ENCODE measurements around the gene AURKA.
"Not testable (repeated sequence)": the region's sequence is repeated elsewhere in the genome, so short reads cannot be mapped to it uniquely, and the experiment has no call there.

AURKA gene

GRCh38 chr20:56420940-56421688 lies 29.1 kb upstream of the AURKA start:
- no peak for DNase-seq

GRCh38 chr20:56420028-56420427 lies 28.0 kb upstream of the AURKA start:
- no peak for DNase-seq

GRCh38 chr20:56418385-56418861 lies 26.4 kb upstream of the AURKA start:
- peak; percentile 9 for DNase-seq

GRCh38 chr20:56417911-56418310 lies 25.9 kb upstream of the AURKA start:
- no peak for DNase-seq

- DNase-seq, result no peak
These were observed 25.4 kb upstream of the AURKA start for GRCh38 chr20:56417402-56417801.

- no peak for DNase-seq
These were observed 23.1 kb upstream of the AURKA start for GRCh38 chr20:56414842-56415765.

GRCh38 chr20:56412949-56413348 lies 20.9 kb upstream of the AURKA start:
- DNase-seq, result no peak

GRCh38 chr20:56412473-56412790 lies 20.4 kb upstream of the AURKA start:
- no peak for DNase-seq

GRCh38 chr20:56411759-56412472 lies 19.9 kb upstream of the AURKA start, which contains the start of gene CASS4:
TSS of gene CASS4 (plus strand) at chr20:56412260. CDS start at chr20:56412459, 199 bp downstream.
- DNase-seq, result peak; percentile 88

- DNase-seq, result not testable (repeated sequence)
These were observed 19.3 kb upstream of the AURKA start for GRCh38 chr20:56411287-56411686.

GRCh38 chr20:56409956-56410355 lies 17.9 kb upstream of the AURKA start:
- DNase-seq, result no peak

GRCh38 chr20:56409521-56409920 lies 17.5 kb upstream of the AURKA start:
- no peak for DNase-seq

- DNase-seq, result no peak
These were observed 14.9 kb upstream of the AURKA start for GRCh38 chr20:56406910-56407309.

GRCh38 chr20:56405356-56405755 lies 13.3 kb upstream of the AURKA start:
- not testable (repeated sequence) for DNase-seq

GRCh38 chr20:56403465-56403864 lies 11.4 kb upstream of the AURKA start:
- DNase-seq, result no peak

GRCh38 chr20:56400001-56400640 lies 8.1 kb upstream of the AURKA start:
- DNase-seq, result peak; percentile 55

- no peak for DNase-seq
These were observed 3.2 kb upstream of the AURKA start for GRCh38 chr20:56395166-56395565.

GRCh38 chr20:56393653-56394052 lies 1.6 kb upstream of the AURKA start:
- DNase-seq, result no peak

GRCh38 chr20:56392881-56393482 lies 967 bp upstream of the AURKA start:
- DNase-seq, result no peak

- DNase-seq, result no peak
These were observed 351 bp downstream of the AURKA start for GRCh38 chr20:56391596-56392131.

GRCh38 chr20:56391037-56391436 lies 978 bp downstream of the AURKA start:
- no peak for DNase-seq

- not testable (repeated sequence) for DNase-seq
These were observed 1.6 kb downstream of the AURKA start for GRCh38 chr20:56390396-56390795.
